Tibial artery (tissue), 4 donors: ENCODE data around the gene MPHOSPH6.

ENCODE experiments used
- DNase-seq, 2 donors: peaks; one replicate each; pipeline ENCODE4 v3.0.0-alpha.2; 2019
- H3K27ac ChIP-seq, 2 donors: fragments of 200-600 bp; sonication (generic) in 1 of 2; 1 replicate in 1 of 2; 2 replicates in 1 of 2; pipeline ENCODE4 v1.5.1; 2018 to 2019; ENCODE audit warnings: mild to moderate bottlenecking in 1 of 2
- H3K27me3 ChIP-seq, 2 donors: fragments of 200-600 bp; sonication (generic) in 1 of 2; one replicate each; pipeline versions ENCODE4 v1.5.1 to v1.6.0; 2016 to 2019
- H3K36me3 ChIP-seq, 3 donors: fragments of 200-600 bp; sonication (generic) in 2 of 3; one replicate each; pipeline ENCODE4 v1.5.1; 2016 to 2019; ENCODE audit warnings: mild to moderate bottlenecking in 2 of 3
- H3K4me1 ChIP-seq, 4 donors: fragments of 200-600 bp; sonication (generic) in 2 of 4; 1 replicate in 3 of 4; 2 replicates in 1 of 4; pipeline ENCODE4 v1.5.1; 2016 to 2019
- H3K4me3 ChIP-seq, 2 donors: fragments of 200-600 bp; sonication (generic) in 1 of 2; 1 replicate in 1 of 2; 2 replicates in 1 of 2; pipeline ENCODE4 v1.5.1; 2018 to 2019; ENCODE audit warnings: mild to moderate bottlenecking in 2 of 2
- H3K9me3 ChIP-seq, 3 donors: fragments of 200-600 bp; sonication (generic) in 1 of 3; one replicate each; pipeline ENCODE4 v1.5.1; 2016 to 2019
- CTCF ChIP-seq, 2 experiments: fragments of 200-600 bp in 1 of 2; fragments of 450-650 bp in 1 of 2; IDR thresholded peaks; one replicate each; pipeline ENCODE4 v1.5.1; 2017 to 2019; ENCODE audit warnings: antibody characterized with exemption in 2 of 2, mild to moderate bottlenecking in 1 of 2, moderate library complexity in 1 of 2
- intact Hi-C: fragments of 100-400 bp; cut with DNase I; formaldehyde crosslinking; loops from one replicate; pipeline ENCODE4 v1.15.0; 2023; ENCODE audit warnings: low total_unique reads

Gene MPHOSPH6

GRCh38 chr16:82182266-82183003 is 12.4 kb upstream of the MPHOSPH6 start:
- no peak overlapping the region for H3K4me3 ChIP-seq
- no peak overlapping the region for H3K27ac ChIP-seq
- H3K27me3 ChIP-seq, result peaks cover 0 to 7% of the 10 kb centered on the region in 2 donors
- no peaks in the 10 kb centered on the region for H3K4me1 ChIP-seq
- TF ChIP-seq CTCF (IDR thresholded peaks at IDR 0.05), result no peak
- no peaks in the 10 kb centered on the region for H3K9me3 ChIP-seq
- intact Hi-C loops, result no loop called here
- no peak for DNase-seq
- no peaks in the 10 kb centered on the region for H3K36me3 ChIP-seq

- no peaks in the 10 kb centered on the region for H3K4me1 ChIP-seq
- H3K36me3 ChIP-seq, result no peaks in the 10 kb centered on the region
- intact Hi-C loops, result no loop called here
- no peaks in the 10 kb centered on the region for H3K9me3 ChIP-seq
- H3K27ac ChIP-seq, result no peak overlapping the region
- no peak overlapping the region for H3K4me3 ChIP-seq
- TF ChIP-seq CTCF (IDR thresholded peaks at IDR 0.05), result no peak
- no peak for DNase-seq
- H3K27me3 ChIP-seq, result peaks cover 0 to 3% of the 10 kb centered on the region in 2 donors
Observed at GRCh38 chr16:82181461-82182185, 11.6 kb upstream of the MPHOSPH6 start.

GRCh38 chr16:82178352-82178751 is 8.3 kb upstream of the MPHOSPH6 start:
- H3K36me3 ChIP-seq, result no peaks in the 10 kb centered on the region
- peaks cover 0 to 2% of the 10 kb centered on the region in 2 donors for H3K27me3 ChIP-seq
- H3K9me3 ChIP-seq, result no peaks in the 10 kb centered on the region
- intact Hi-C loops, result no loop called here
- H3K4me1 ChIP-seq, result no peaks in the 10 kb centered on the region
- H3K4me3 ChIP-seq, result no peak overlapping the region
- DNase-seq, result no peak
- no peak overlapping the region for H3K27ac ChIP-seq
- no peak for TF ChIP-seq CTCF (IDR thresholded peaks at IDR 0.05)

- DNase-seq, result no peak
- no peaks in the 10 kb centered on the region for H3K9me3 ChIP-seq
- no peaks in the 10 kb centered on the region for H3K36me3 ChIP-seq
- no peaks in the 10 kb centered on the region for H3K4me1 ChIP-seq
- intact Hi-C loops, result no loop called here
- H3K4me3 ChIP-seq, result no peak overlapping the region
- no peak for TF ChIP-seq CTCF (IDR thresholded peaks at IDR 0.05)
- no peak overlapping the region for H3K27ac ChIP-seq
- peaks cover 0 to 8% of the 10 kb centered on the region in 2 donors for H3K27me3 ChIP-seq
Observed at GRCh38 chr16:82177555-82177954, 7.5 kb upstream of the MPHOSPH6 start.

- Histone ChIP-seq H3K4me3 (no peak overlapping the region), H3K27ac (no peak overlapping the region), H3K9me3 (no peaks in the 10 kb centered on the region), H3K36me3 (no peaks in the 10 kb centered on the region), H3K27me3 (peaks cover 0 to 16% of the 10 kb centered on the region in 2 donors), H3K4me1 (no peaks in the 10 kb centered on the region)
- DNase-seq, result no peak
- no peak for TF ChIP-seq CTCF (IDR thresholded peaks at IDR 0.05)
- intact Hi-C loops, result no loop called here
Observed at GRCh38 chr16:82176204-82176603, 6.2 kb upstream of the MPHOSPH6 start.
